ENCODE measurements around the gene AADAC. TPM values are rescaled to one million over a fixed set of nuclear protein-coding genes. Genes with fewer than 3 reads are reported as not detected.
"Not testable (repeated sequence)": the region's sequence is repeated elsewhere in the genome, so short reads cannot be mapped to it uniquely, and the experiment has no call there.

The AADAC gene
- polyA plus RNA-seq, 4 donors, result 0.17 to 1.9 (median 0.17) TPM; not detected in 1

DNA sequence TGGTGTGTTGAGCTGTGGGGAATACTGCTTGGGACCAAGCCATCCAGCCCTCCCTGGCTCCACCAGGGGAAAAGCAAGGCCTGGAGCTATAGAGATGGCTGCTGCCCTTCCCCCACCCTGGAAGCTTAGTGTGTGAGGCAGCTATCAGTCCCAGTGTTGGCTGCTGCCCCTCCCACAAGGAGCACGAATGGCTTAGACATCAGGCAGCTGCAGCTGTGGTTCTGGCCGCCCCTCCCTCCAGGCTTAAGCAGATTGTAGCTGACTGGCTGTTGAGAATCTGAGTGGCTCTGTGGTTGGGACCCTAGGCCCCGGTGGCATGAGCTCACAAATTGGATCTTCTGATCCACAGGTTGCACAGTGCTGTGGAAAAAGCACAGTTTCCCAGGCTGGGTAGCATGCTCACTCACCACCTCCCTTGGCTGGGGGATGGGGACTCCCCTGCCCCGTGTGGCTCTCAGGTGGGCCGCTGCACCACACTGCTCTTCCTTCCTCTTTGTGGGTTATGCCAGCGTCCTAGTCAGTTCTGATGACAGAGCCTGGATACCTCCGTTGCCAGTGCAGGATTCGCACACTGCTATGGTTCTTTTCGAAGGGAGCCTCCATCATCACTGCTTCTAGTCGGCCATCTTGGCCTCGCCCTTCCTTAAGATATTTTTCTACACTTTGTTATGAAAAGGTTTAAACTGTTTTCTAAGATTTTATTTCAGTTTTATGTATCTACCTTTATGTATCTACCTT lies 38.3 kb downstream of the AADAC start:
- DNase-seq (ENCODE audit: low read depth in 4 of 4, low spot score in 2 of 4), result no peak

DNA sequence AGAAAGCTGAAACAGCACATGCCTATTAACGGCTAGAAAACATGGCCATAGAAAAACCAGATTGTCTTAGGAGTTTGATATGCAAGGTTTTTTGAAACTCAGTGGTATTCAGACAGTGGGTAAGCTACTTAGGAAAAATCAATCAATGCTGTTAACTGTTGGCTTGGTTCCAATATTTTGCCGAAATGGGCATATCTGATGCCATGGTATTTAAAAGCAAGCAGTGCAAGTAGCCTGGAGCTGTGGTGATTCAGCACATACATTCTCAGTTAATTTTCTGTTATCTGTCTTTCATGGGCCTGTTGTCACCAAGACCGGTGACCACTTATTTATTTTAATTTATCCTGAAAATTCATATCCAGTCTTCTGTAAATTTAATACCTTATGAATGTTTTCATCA lies 42.2 kb downstream of the AADAC start:
- DNase-seq (ENCODE audit: low read depth in 4 of 4, low spot score in 2 of 4), result no peak

DNA sequence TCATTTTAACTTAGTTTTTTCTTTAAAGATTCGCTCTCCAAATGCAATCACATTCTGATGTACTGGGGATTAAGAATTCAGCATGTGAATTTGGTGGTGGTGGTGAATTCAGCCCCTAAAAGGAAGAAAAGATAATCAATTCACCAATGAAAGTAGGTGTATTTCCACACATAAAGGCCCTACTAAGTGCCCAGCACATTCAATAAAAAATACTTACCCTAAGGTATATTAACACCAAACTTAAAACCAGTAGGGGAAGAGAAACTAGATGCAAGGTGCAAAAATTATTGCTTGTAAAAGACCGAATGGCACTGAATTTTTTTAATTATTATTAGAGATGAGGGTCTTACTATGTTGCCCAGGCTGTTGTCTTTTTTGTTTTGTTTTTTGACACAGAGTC lies 42.7 kb downstream of the AADAC start:
- DNase-seq (ENCODE audit: low read depth in 4 of 4, low spot score in 2 of 4), result no peak

DNA sequence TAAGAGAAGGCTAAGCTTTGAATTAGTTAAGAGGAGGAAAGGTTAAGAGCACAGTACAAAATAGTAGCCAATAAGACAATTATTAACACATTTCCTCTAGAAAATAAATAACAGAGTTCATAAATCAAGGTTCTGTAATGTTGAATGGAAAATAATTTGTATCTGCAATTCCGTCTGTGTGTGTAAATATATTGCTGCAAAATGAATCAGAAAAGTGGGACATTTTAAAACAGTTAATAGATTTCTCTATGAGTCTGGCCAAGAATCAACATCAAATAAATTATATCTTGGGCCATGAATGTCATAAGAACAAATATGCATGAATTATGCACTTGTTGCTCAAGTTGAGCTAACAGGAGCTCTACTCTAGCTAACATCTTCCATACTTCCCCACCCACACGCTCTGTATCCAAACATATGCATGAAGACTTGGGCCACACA lies 45.3 kb downstream of the AADAC start:
- DNase-seq (ENCODE audit: low read depth in 4 of 4, low spot score in 2 of 4), result no peak

DNA sequence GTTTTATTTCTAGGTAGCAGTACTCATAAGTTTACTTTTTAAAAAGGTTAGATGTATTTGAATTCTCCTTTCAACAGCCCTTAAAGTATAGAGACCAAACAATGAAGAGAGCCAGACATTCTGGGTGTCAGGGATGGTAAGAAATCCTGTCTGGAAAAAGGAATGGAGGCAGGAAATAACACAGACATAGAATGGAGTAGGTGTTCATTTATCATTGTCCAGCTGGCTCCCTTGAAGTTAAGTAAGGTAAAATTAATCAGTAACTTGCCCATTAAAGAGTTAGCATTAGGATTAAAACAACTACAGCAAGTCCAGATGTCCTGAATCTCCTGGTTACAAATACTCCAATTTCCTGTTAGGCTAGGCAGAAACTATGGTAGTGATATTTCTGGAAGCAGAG lies 46.0 kb downstream of the AADAC start:
- DNase-seq (ENCODE audit: low read depth in 4 of 4, low spot score in 2 of 4), result no peak

DNA sequence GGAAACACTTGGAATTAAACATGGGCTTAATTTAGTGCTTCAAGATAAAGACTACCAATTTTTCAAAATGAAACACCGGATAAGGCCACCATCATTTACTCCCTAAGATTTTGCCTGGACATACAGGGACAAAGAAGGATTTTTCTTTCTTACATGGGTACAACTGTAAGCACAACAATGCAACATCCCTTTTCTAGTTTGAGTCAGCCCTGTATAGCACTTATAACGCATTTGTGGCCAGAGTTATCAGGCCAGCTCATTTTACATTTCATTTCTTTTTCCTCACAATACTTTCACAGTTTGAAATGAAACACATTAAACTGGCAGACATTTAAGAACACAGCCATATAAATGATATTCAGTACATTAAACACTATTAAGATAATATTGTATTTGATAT lies 49.7 kb downstream of the AADAC start:
- no peak for DNase-seq (ENCODE audit: low read depth in 4 of 4, low spot score in 2 of 4)

DNA sequence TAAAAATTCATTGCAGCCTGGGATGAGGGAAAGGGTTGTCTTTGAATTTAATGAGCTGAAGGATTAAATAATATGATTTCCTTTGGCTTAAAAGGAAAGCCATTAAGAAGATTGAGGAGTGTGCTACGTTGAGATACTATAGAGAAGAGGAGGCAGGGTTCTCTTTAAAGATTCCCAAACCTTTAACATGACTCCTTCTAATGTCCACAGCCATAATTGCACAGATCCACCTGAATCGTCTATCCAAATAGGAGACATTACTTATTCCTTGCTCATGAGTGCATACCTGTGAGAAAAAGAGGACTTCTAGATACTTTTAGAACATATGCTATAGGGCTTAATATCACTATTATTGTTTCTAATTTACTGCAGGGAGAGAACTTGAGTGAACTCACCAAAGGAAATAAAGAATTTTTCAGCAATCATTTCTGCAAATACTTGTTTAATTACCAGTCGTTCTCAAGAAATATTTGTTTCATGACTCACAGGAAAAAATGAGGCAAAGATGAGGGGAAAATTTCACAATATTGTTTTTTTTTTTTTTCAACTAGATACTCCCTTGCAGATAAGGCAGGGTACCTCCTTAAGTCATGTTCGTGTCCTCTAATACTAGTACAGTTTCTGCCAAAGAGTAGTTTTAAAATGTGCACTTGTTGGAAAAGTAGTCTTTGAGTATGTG lies 50.6 kb downstream of the AADAC start:
- DNase-seq (ENCODE audit: low read depth in 4 of 4, low spot score in 2 of 4), result no peak

DNA sequence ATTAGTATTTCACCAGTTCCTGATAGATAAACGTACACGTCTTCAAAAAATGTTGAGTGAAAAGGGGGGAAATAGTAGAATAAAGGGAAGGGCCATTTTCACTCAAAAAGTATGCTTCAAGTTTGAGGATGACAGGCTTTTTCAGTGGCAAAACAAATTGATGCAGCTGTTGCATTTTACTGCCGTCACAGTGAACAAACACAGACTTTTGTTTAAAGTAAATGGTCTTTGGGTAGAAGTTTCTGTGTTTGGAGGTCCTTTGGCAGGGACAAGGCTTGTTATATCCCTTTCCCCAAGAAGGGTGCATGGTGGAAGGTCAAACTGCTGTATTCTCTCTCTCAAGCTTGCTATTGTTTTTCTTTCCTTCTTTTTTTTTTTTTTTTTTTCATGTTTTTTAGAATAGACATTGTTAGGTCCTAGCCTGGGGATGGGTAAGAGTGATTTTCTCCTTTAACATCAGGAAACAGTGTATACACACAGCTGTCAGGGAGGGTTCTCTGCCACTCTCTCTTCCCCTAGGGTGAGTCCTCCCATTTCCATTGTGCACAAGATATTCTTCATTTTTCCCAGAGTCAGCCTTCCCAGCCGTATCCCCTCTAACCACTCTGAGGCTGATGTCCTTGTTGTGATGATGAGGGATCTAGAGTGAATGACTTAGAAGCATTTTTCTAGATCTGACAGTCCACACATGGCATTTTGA lies 52.9 kb downstream of the AADAC start:
- no peak for DNase-seq (ENCODE audit: low read depth in 4 of 4, low spot score in 2 of 4)

DNA sequence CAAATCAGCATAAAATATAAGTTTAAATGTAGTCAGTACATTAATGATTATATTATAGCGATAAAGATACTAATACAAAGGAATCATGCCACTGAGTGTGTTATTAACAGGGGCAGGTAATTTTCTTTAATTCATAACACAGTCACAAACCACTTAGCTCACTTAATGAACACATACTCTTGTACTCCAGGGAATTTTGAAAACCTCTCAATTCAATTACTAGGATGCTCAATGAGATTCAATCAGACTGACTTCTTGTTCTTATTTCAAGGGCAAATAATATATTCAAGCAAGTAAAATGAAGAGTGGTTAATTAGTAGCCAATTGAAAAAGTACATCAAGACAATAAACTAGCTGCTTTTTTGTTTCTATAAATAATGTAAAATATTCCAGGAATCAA lies 53.8 kb downstream of the AADAC start:
- DNase-seq (ENCODE audit: low read depth in 4 of 4, low spot score in 2 of 4), result no peak

DNA sequence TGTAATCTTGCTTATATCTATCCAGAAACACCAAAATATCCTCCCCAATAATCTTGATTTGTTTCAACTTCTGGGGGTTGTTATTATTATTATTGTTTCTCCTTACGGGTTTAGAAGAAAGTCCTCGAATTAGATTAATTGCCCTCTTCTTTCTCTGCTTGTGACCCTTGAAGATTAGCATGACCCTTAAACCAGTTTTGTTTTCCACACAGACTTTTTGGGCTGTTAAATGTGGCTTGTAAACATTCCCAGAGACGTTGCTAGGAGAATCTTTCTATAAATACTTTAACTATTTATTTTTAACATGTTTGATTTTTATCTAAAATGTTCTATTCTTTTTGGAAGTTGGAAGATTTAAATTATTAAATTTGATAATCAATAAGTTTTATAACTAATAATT lies 55.3 kb downstream of the AADAC start:
- DNase-seq (ENCODE audit: low read depth in 4 of 4, low spot score in 2 of 4), result no peak

DNA sequence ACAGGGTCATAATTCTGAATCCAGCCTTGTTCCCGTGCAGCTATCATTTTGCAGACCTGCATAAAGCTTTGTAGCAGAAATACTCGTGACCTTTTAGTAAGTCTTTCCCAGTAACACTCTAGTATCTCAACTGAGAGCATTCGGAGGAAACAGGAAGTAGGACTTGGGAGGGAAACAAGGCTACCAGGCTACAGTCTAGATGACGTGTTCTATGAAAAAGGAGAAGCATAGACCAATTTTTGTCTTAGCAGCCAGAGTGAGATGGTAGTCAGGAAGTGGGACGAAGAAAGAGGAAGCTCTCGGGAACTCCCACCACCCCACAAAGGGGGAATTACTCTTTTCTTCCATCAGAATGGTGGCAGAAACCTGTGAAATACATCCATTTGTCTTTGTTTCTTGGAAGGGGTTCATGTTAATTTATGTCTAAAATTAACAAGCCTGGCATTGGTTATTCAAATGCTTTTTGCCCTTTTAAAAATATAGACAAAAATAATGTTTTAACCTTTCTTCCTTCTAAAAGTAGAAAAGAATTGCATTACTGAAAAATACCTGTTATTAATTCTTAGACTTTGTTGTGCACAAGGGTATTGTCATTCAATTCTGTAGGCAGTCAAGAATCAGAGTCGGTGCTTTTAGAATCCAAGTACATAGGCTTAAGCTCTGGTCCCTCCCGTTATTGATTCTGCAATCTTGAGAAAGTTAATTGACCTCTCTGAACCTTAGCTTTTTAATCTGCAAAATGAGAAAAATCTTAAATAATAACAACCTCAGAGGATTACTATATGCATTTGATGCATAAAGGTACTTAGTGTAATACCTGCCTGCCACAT lies 57.9 kb downstream of the AADAC start:
- no peak for DNase-seq (ENCODE audit: low read depth in 4 of 4, low spot score in 2 of 4)

DNA sequence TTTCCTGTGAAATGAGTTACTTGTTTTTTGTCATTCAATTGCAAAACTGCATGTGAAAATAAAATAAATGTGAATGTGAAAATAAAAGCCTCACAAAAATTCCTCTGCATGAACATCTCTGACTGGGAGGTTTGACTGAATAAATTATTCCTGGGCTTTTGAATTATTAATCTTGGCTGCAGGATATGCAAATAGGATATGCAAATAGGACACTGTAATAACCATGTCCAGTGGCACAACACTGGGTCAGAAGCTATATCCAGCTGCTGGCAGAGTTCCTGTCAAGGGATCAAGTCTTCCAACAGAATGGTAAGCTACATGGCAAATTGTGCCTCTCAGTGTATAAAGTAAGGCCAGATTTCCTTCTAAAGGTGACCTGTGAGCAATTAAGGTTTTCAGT lies 59.5 kb downstream of the AADAC start, which contains the start of gene SUCNR1:
Gene SUCNR1, plus strand, starts transcription at position 246 of the 400 bp plus-strand sequence. CDS start 6,250 bp downstream, outside the sequence.
- no peak for DNase-seq (ENCODE audit: low read depth in 4 of 4, low spot score in 2 of 4)

DNA sequence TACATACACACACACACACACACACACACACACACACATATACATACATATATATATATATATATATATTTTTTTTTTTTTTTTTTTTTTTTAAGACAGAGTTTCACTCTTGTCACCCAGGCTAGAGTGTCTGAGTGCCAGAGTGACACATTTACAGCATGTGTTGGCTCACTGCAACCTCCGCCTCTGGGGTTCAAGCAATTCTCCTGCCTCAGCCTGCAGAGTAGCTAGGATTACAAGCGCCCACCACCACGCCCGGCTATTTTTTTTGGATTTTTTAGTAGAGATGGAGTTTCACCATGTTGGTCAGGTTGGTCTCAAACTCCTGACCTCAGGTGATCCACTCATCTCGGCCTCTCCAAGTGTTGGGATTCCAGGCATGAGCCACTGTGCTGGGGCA lies 60.2 kb downstream of the AADAC start:
- DNase-seq (ENCODE audit: low read depth in 4 of 4, low spot score in 2 of 4), result not testable (repeated sequence)

DNA sequence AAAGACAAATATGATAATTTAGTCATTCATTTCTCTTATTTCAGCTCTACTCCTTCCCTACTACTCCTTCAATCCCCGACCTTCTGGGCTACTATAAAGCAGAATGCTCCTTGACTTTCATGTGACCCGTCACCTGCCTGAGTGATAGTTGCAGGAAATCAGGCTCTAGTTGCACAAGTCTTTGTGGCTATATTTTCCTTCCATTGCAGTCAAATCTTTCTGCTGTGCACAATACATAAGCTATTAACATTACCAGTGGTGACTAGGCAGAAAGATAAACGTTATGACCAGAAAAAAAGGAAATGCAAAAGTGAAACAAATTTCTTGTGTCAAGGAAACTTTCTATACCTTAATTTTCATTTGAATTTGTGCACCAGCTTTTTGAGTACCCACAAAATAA lies 61.8 kb downstream of the AADAC start:
- no peak for DNase-seq (ENCODE audit: low read depth in 4 of 4, low spot score in 2 of 4)

DNA sequence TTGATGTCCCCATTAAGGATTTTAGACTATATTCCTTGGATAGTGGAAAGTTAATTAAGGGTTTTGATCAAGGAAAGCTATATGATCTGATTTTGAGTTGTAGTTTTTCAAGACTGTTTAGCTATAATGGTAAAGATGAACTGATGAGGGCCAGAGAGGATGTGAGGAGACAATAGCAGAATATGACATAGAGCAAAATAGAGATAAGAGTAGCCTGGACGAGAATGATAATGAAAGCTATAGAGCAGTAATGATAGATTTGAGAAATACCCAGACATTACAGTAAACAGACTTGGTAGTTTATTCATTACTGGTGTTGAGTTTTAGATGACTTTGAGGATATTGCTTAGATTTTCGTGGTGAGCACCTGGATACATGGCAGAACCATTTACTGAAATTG lies 63.4 kb downstream of the AADAC start:
- DNase-seq (ENCODE audit: low read depth in 4 of 4, low spot score in 2 of 4), result no peak

Other genes with a start within 250 kb of the AADAC start
- not detected for gene AADACL2, start 80.2 kb upstream of the AADAC start, polyA plus RNA-seq (ENCODE audit: insufficient read length in 4 of 4)
- gene SUCNR1, start 59.5 kb downstream of the AADAC start, polyA plus RNA-seq (ENCODE audit: insufficient read length in 4 of 4), result 10 to 100 TPM in 1 of 4 donors, 1 to 10 TPM in 3; 4.0 to 14.9 (median 9.2) TPM

Data from left renal cortex interstitium (tissue), 4 donors.